Upper lobe of left lung (tissue), 6 donors: ENCODE measurements around the gene CSF3. TPM values are rescaled to one million over a fixed set of nuclear protein-coding genes. Genes with fewer than 3 reads are reported as not detected.

ENCODE experiments used
- ATAC-seq, 2 donors: fragments of 200-7000 bp; cut with Tn5 transposase; one replicate each; pipeline ENCODE4 v1.9.1; 2022; ENCODE audit warnings: mild to moderate bottlenecking in 2 of 2, moderate library complexity in 2 of 2; ENCODE audit not compliant: low FRiP score in 2 of 2
- DNase-seq, 2 donors: peaks; one replicate each; pipeline ENCODE4 v3.0.0-alpha.2; 2019 to 2020
- H3K27ac ChIP-seq, 4 donors: fragments of 200-600 bp; sonication (generic); one replicate each; pipeline ENCODE4 v1.5.1; 2016 to 2019
- H3K27me3 ChIP-seq, 4 donors: fragments of 200-600 bp; sonication (generic); one replicate each; pipeline ENCODE4 v1.5.1; 2017 to 2019
- H3K36me3 ChIP-seq, 4 donors: fragments of 200-600 bp; sonication (generic); one replicate each; pipeline ENCODE4 v1.5.1; 2016 to 2019
- H3K4me1 ChIP-seq, 4 donors: fragments of 200-600 bp; sonication (generic); one replicate each; pipeline ENCODE4 v1.5.1; 2018 to 2019
- H3K4me3 ChIP-seq, 4 donors: fragments of 200-600 bp; sonication (generic); one replicate each; pipeline ENCODE4 v1.5.1; 2017 to 2019; ENCODE audit warnings: mild to moderate bottlenecking in 2 of 4, moderate library complexity in 1 of 4
- H3K9me3 ChIP-seq, 4 donors: fragments of 200-600 bp; sonication (generic); one replicate each; pipeline ENCODE4 v1.5.1; 2018 to 2019
- CTCF ChIP-seq, 6 experiments: fragments of 450-650 bp in 4 of 6; fragments of 200-600 bp in 2 of 6; sonication (generic) in 2 of 6; IDR thresholded peaks; one replicate each; pipeline ENCODE4 v1.5.1; 2016 to 2019; ENCODE audit warnings: antibody characterized with exemption in 6 of 6
- EP300 ChIP-seq, 4 donors: sonication (generic); formaldehyde crosslinking; IDR thresholded peaks; one replicate each; pipeline ENCODE4 v1.5.1; 2017; ENCODE audit warnings: antibody characterized with exemption in 4 of 4, control low read depth in 2 of 4
- POLR2A ChIP-seq, 4 donors: fragments of 450-650 bp; IDR thresholded peaks; one replicate each; pipeline ENCODE4 v1.5.1; 2016 to 2017; ENCODE audit warnings: antibody characterized with exemption in 4 of 4, mild to moderate bottlenecking in 2 of 4
- POLR2AphosphoS5 ChIP-seq, 2 donors: sonication (generic); formaldehyde crosslinking; IDR thresholded peaks; one replicate each; pipeline ENCODE4 v1.5.1; 2017; ENCODE audit warnings: antibody characterized with exemption in 2 of 2
- WGBS, 2 donors: methylation state at CpG; one replicate each; pipeline ENCODE4 v1.1.5; 2017 to 2018; 5-methylcytosine and 5-hydroxymethylcytosine counted together
- total RNA-seq, 6 donors: library from RNA; depleted of rRNA in 4 of 6; stranded (reverse); fragments of >200 nt in 4 of 6; gene quantifications; one replicate each; pipeline versions ENCODE4 v1.1.0 to v1.2.1, GENCODE V29; 2016 to 2021
- donor health status: DM: no; HTN: no; CAD: no; lungs with moderate emphysema.
- donor health status: DM: no; HTN: yes; CAD: no; lungs with severe emphysema.

CSF3 gene
- total RNA-seq, 6 donors from 2014 or later = 1.6 to 14.4 (median 2.7) TPM

- Histone ChIP-seq H3K27ac (peak overlapping the region in 3 of 4 donors; percentile 26 to 83 (median 78)), H3K4me3 (no peak overlapping the region), H3K4me1 (peaks cover 47 to 52% (median 50%) of the 10 kb centered on the region in 4 donors), H3K36me3 (peaks cover 17 to 77% (median 57%) of the 10 kb centered on the region in 4 donors), H3K27me3 (no peaks in the 10 kb centered on the region), H3K9me3 (no peaks in the 10 kb centered on the region)
- WGBS, 2 donors = 39 to 62% methylated on average over 11 to 32 of the region's 33 CpGs
- TF ChIP-seq EP300 (IDR thresholded peaks at IDR 0.05) = no peak
- TF ChIP-seq CTCF (IDR thresholded peaks at IDR 0.05) = peak; percentile 89 to 96 (median 92)
- TF ChIP-seq POLR2AphosphoS5 (IDR thresholded peaks at IDR 0.05) = no peak
- DNase-seq = peak; percentile 86 to 88
- ATAC-seq = peak; percentile 91 to 92
Measured at GRCh38 chr17:40026816-40027613, 11.8 kb downstream of the CSF3 start.

DNA sequence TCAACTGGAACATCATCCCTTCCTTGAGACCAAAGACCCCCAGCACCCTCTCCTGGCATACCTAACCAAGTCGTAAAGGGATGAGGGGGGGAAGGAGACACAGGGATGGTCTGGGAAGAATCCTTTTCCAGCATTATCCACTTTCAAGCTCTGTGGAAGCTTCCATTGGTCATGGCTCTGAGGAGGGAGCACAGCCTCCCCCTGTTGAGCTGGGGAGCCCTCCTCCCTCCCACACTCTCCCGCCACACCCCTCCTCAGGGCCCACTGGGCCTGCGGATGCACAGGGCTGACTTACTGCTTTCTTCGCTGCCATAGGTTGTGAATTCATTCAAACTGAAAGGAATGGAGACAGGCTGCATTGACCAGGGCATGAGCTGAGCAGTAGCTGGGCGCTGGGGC lies 12.4 kb downstream of the CSF3 start:
- Histone ChIP-seq H3K4me1 (peaks cover 42 to 48% (median 44%) of the 10 kb centered on the region in 4 donors), H3K9me3 (no peaks in the 10 kb centered on the region), H3K4me3 (no peak overlapping the region), H3K27ac (peak overlapping the region in 1 of 4 donors; percentile 83), H3K36me3 (peaks cover 18 to 77% (median 58%) of the 10 kb centered on the region in 4 donors), H3K27me3 (no peaks in the 10 kb centered on the region)
- WGBS, 2 donors = 88 to 91% methylated on average over 4 to 5 of the region's 5 CpGs
- TF ChIP-seq EP300 (IDR thresholded peaks at IDR 0.05) = no peak
- no peak for TF ChIP-seq POLR2A (IDR thresholded peaks at IDR 0.05)
- TF ChIP-seq CTCF (IDR thresholded peaks at IDR 0.05) = no peak
- TF ChIP-seq POLR2AphosphoS5 (IDR thresholded peaks at IDR 0.05) = no peak
- ATAC-seq (no peak), DNase-seq (peak in 1 of 2 donors; percentile 14)

GRCh38 chr17:40028595-40028994 lies 13.4 kb downstream of the CSF3 start:
- peak in 1 of 2 donors; percentile 68 for DNase-seq
- Histone ChIP-seq H3K27me3 (no peaks in the 10 kb centered on the region), H3K27ac (no peak overlapping the region), H3K4me3 (no peak overlapping the region), H3K9me3 (no peaks in the 10 kb centered on the region), H3K36me3 (peaks cover 23 to 79% (median 65%) of the 10 kb centered on the region in 4 donors), H3K4me1 (peaks cover 32 to 38% (median 34%) of the 10 kb centered on the region in 4 donors)
- 91 to 93% methylated on average over 9 to 13 of the region's 13 CpGs for WGBS, 2 donors
- no peak for ATAC-seq
- no peak for TF ChIP-seq CTCF (IDR thresholded peaks at IDR 0.05)
- no peak for TF ChIP-seq POLR2A (IDR thresholded peaks at IDR 0.05)
- TF ChIP-seq EP300 (IDR thresholded peaks at IDR 0.05) = no peak
- no peak for TF ChIP-seq POLR2AphosphoS5 (IDR thresholded peaks at IDR 0.05)

GRCh38 chr17:40031706-40032105 lies 16.5 kb downstream of the CSF3 start:
- peaks cover 3 to 7% (median 4%) of the 10 kb centered on the region in 4 donors for H3K4me1 ChIP-seq
- WGBS, 2 donors = 97 to 100% methylated on average over 3 to 11 of the region's 11 CpGs
- TF ChIP-seq EP300 (IDR thresholded peaks at IDR 0.05) = no peak
- TF ChIP-seq POLR2AphosphoS5 (IDR thresholded peaks at IDR 0.05) = no peak
- TF ChIP-seq POLR2A (IDR thresholded peaks at IDR 0.05) = no peak
- TF ChIP-seq CTCF (IDR thresholded peaks at IDR 0.05) = no peak
- H3K36me3 ChIP-seq = peaks cover 27 to 88% (median 73%) of the 10 kb centered on the region in 4 donors
- no peak overlapping the region for H3K27ac ChIP-seq
- no peaks in the 10 kb centered on the region for H3K27me3 ChIP-seq
- H3K4me3 ChIP-seq = no peak overlapping the region
- H3K9me3 ChIP-seq = no peaks in the 10 kb centered on the region
- ATAC-seq (no peak), DNase-seq (no peak)
